ENCODE measurements around the gene PARP4. TPM values are rescaled to one million over a fixed set of nuclear protein-coding genes. Genes with fewer than 3 reads are reported as not detected.
"Not testable (repeated sequence)": the region's sequence is repeated elsewhere in the genome, so short reads cannot be mapped to it uniquely, and the experiment has no call there.

The PARP4 gene
- total RNA-seq, 1 donor from 2014 or later = 16.2 TPM

DNA sequence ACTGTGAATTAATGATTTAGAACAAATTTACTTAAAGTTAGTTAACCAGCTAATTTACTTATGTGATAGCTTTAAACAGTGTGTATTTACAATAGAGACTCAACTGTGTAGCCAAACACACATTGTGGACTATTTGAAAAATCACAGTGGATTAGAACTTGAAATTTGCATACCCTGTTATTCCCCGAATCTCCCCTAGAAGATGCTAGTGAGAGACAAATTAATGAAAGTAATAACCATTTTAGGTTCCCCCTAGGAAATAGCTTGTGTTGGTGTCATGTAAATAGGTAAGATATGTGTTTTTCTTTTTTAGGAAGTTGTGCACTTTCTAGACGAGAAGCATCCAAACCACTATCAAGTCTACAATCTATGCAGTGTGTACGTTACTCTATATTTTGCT is 104.7 kb downstream of the PARP4 start:
- no peaks in the 10 kb centered on the region for H3K27me3 Mint-ChIP-seq (ENCODE audit: unreplicated experiment)
- no peak for DNase-seq
- TF ChIP-seq, protein P1, sequence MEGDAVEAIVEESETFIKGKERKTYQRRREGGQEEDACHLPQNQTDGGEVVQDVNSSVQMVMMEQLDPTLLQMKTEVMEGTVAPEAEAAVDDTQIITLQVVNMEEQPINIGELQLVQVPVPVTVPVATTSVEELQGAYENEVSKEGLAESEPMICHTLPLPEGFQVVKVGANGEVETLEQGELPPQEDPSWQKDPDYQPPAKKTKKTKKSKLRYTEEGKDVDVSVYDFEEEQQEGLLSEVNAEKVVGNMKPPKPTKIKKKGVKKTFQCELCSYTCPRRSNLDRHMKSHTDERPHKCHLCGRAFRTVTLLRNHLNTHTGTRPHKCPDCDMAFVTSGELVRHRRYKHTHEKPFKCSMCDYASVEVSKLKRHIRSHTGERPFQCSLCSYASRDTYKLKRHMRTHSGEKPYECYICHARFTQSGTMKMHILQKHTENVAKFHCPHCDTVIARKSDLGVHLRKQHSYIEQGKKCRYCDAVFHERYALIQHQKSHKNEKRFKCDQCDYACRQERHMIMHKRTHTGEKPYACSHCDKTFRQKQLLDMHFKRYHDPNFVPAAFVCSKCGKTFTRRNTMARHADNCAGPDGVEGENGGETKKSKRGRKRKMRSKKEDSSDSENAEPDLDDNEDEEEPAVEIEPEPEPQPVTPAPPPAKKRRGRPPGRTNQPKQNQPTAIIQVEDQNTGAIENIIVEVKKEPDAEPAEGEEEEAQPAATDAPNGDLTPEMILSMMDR (IDR thresholded peaks at IDR 0.05; ENCODE audit: partially characterized antibody, unreplicated experiment) = no peak
- H3K4me1 Mint-ChIP-seq (ENCODE audit: low read depth, unreplicated experiment) = no peaks in the 10 kb centered on the region
- H3K27ac Mint-ChIP-seq (ENCODE audit: unreplicated experiment) = no peak overlapping the region
- no peaks in the 10 kb centered on the region for H3K36me3 Mint-ChIP-seq (ENCODE audit: unreplicated experiment)
- H3K4me3 Mint-ChIP-seq (ENCODE audit: unreplicated experiment) = no peak overlapping the region
- no peaks in the 10 kb centered on the region for H3K9me3 Mint-ChIP-seq (ENCODE audit: unreplicated experiment)

DNA sequence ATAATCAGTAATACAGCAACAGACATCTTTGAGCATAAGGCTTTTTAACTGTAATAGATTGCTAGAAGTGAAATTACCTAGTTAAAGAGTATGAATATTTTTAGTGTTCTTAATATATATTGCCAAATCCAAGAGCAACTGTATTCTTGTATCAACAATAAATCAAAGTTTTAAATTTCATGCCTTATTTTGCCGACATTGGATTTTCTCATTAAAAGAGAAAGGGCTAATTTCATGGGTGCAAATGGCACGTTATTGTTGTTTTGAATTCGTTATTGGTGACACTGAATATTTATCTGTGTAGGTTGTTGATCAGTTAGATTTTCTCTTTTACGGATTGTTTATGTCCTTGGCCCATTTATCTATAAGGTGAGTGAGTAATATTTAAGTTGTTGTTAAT is 106.1 kb downstream of the PARP4 start:
- no peaks in the 10 kb centered on the region for H3K27me3 Mint-ChIP-seq (ENCODE audit: unreplicated experiment)
- TF ChIP-seq, protein P1 (IDR thresholded peaks at IDR 0.05; ENCODE audit: partially characterized antibody, unreplicated experiment) = no peak
- no peak for DNase-seq
- H3K4me3 Mint-ChIP-seq (ENCODE audit: unreplicated experiment) = no peak overlapping the region
- H3K36me3 Mint-ChIP-seq (ENCODE audit: unreplicated experiment) = no peaks in the 10 kb centered on the region
- no peaks in the 10 kb centered on the region for H3K4me1 Mint-ChIP-seq (ENCODE audit: low read depth, unreplicated experiment)
- no peaks in the 10 kb centered on the region for H3K9me3 Mint-ChIP-seq (ENCODE audit: unreplicated experiment)
- H3K27ac Mint-ChIP-seq (ENCODE audit: unreplicated experiment) = no peak overlapping the region

DNA sequence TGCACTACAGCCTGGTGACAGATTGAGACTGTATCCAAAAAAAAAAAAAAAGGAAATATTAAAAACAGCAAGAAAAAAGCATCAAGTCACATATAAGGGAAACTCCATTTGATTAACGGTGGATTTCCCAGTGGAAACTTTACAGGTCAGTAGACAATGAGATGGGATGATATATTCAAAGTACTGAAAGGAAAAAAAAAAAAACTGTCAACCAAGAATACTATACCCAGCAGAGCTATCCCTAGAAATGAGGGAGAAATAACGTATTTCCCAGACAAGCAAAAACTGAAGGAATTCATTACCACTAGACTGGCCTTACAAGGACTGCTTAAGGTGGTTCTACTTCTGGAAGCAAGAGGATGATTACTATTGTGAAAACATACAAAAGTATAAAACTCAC is 115.8 kb downstream of the PARP4 start:
- TF ChIP-seq, protein P1 (IDR thresholded peaks at IDR 0.05; ENCODE audit: partially characterized antibody, unreplicated experiment) = no peak
- H3K36me3 Mint-ChIP-seq (ENCODE audit: unreplicated experiment) = peaks cover 6% of the 10 kb centered on the region
- no peak for DNase-seq
- H3K27me3 Mint-ChIP-seq (ENCODE audit: unreplicated experiment) = peaks cover 6% of the 10 kb centered on the region
- no peak overlapping the region for H3K4me3 Mint-ChIP-seq (ENCODE audit: unreplicated experiment)
- H3K27ac Mint-ChIP-seq (ENCODE audit: unreplicated experiment) = no peak overlapping the region
- no peaks in the 10 kb centered on the region for H3K4me1 Mint-ChIP-seq (ENCODE audit: low read depth, unreplicated experiment)
- H3K9me3 Mint-ChIP-seq (ENCODE audit: unreplicated experiment) = peaks cover 6% of the 10 kb centered on the region

DNA sequence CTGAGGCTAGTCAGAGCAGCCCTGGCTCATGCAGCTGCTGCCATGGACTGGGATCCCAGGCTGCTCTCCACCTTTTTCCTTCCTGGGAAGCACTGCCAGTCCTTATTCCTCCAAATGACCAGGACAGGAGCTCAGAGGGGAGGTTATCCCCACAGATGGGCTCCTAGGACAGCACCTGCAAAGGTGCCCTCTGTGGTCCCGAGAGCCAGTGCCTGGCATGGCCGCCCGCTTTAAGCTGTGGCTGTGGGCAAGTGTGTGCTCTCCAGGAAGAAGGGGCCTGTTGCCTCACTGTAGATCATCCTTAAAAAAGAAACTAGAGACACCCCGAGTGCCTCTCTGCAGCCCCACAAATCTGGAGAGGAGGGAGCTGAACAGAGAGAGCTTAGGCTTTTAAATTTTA is 119.6 kb downstream of the PARP4 start:
- H3K36me3 Mint-ChIP-seq (ENCODE audit: unreplicated experiment) = peaks cover 6% of the 10 kb centered on the region
- H3K27me3 Mint-ChIP-seq (ENCODE audit: unreplicated experiment) = peaks cover 10% of the 10 kb centered on the region
- H3K27ac Mint-ChIP-seq (ENCODE audit: unreplicated experiment) = no peak overlapping the region
- H3K9me3 Mint-ChIP-seq (ENCODE audit: unreplicated experiment) = peaks cover 6% of the 10 kb centered on the region
- H3K4me1 Mint-ChIP-seq (ENCODE audit: low read depth, unreplicated experiment) = no peaks in the 10 kb centered on the region
- no peak overlapping the region for H3K4me3 Mint-ChIP-seq (ENCODE audit: unreplicated experiment)
- TF ChIP-seq, protein P1 (IDR thresholded peaks at IDR 0.05; ENCODE audit: partially characterized antibody, unreplicated experiment) = no peak
- no peak for DNase-seq

DNA sequence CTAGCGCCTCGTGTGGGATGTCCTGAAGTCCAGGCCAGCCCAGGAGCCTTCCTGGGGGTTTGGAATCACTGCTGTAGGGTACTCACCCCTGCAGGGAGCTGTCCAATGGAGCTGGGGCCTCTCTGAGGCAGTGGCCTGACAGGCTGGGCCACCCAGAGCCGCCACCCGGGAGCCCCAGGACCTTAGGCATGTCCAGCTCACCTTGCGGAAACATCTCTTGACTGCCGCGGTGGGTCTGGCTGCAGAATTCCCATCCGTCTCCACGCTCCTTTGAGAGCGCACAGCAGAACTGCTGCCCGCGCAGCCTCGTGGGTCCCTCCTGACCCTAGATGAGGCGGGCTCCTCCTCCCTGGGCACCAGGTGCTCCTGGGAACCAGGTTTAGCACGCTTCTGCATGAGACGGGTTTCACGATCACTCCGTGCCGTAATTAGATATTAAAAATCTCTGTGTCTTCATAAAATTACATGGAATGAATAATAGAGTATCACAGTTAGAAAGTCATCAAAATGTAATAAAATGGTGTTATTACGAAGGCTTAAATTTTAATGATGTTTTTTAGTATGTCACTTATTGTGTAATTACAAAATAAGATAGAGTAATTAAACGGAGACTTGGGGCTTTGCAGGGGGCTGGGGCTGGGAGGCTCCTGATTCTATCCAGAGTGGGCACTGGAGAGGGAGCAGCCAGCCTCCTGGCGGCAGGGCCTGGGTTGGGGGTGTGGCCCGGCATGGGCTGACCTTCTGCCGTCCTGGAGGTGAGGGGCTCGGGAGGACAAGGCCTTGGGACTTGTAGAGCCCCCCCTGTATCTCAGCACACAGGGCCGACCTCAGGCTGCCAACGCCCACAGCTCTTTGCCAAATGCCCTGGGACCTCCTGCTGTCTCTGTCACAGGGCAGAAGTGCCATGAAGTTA is 120.6 kb downstream of the PARP4 start:
- H3K9me3 Mint-ChIP-seq (ENCODE audit: unreplicated experiment); DNase-seq; H3K27ac Mint-ChIP-seq (ENCODE audit: unreplicated experiment); H3K4me1 Mint-ChIP-seq (ENCODE audit: low read depth, unreplicated experiment); H3K4me3 Mint-ChIP-seq (ENCODE audit: unreplicated experiment); H3K36me3 Mint-ChIP-seq (ENCODE audit: unreplicated experiment): not testable (repeated sequence)
- peaks cover 10% of the 10 kb centered on the region for H3K27me3 Mint-ChIP-seq (ENCODE audit: unreplicated experiment)

DNA sequence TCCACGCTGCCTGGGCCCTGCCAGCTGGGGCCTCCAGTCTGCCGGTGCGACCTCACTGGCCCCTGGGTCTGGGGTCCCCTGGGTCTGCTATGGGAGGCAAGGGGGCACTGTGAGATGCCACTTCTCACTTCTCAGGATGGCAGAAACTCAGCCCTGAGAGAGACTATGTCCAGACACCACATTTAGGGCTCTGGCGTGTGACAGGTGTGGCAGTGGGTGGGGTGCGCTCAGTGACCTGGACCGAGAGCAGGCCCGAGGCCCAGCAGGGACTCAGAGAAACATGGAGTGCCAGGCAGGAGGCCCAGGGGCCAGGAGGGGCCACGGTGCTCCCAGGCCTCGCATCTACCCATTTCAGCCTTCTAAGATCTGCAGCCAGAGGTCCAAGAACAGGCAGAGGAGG is 121.8 kb downstream of the PARP4 start:
- H3K27me3 Mint-ChIP-seq (ENCODE audit: unreplicated experiment); H3K27ac Mint-ChIP-seq (ENCODE audit: unreplicated experiment); H3K4me3 Mint-ChIP-seq (ENCODE audit: unreplicated experiment): not testable (repeated sequence)

More for the DNA sequence above, 121.8 kb downstream of the PARP4 start:
- not testable (repeated sequence) for H3K4me1 Mint-ChIP-seq (ENCODE audit: low read depth, unreplicated experiment); H3K9me3 Mint-ChIP-seq (ENCODE audit: unreplicated experiment); H3K36me3 Mint-ChIP-seq (ENCODE audit: unreplicated experiment); DNase-seq
